Stimulated activated CD8-positive, alpha-beta memory T cell treated with anti-CD3 and anti-CD28 coated beads, Interleukin-7, amount 100 ng/mL, for 24 hours (primary cell): Measurements from ENCODE around the gene ATP1A3.
"Not testable (repeated sequence)": the region's sequence is repeated elsewhere in the genome, so short reads cannot be mapped to it uniquely, and the experiment has no call there.

ENCODE experiments used
- DNase-seq: peaks from one replicate; pipeline ENCODE4 v3.0.0-alpha.2; 2020; ENCODE audit warnings: low read depth

Gene ATP1A3

GRCh38 chr19:41945135-41945766, 48.8 kb downstream of the ATP1A3 start:
- DNase-seq: peak; percentile 74

- DNase-seq: no peak
Observed at GRCh38 chr19:41944336-41944735, 49.7 kb downstream of the ATP1A3 start.

DNA sequence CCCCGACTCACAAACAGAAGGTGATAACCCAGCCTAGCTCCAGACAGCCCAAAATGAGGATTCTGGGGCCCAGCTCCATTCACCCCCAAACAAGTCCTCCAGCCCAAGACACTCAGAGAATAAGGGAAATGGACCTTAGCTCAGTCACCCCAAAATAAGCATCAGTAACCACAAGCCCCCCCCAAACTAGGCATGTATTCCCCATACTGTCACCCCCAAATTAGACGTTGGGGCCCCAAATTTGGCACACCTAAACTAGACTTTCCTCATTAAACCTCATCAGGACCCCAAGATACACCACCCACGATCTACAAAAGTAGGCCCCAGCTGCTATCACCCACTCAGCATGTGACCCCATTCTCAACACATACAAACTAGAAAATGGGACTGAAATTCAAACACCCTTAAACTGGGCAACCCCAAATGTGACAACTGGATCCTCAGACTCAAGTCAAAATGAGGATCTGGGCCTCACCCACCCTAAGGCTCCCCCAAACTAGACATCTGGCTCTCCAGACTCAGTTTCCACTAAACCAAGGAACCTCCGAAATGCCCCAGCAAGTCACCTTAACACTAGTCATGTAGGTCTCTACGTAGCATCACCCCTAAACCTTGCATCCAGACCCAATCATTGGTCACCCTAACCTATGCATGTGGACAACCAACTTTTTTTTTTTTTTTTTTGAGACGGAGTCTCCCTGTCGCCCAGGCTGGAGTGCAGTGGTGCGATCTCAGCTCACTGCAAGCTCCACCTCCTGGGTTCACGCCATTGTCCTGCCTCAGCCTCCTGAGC, 52.4 kb downstream of the ATP1A3 start:
- no peak for DNase-seq

DNA sequence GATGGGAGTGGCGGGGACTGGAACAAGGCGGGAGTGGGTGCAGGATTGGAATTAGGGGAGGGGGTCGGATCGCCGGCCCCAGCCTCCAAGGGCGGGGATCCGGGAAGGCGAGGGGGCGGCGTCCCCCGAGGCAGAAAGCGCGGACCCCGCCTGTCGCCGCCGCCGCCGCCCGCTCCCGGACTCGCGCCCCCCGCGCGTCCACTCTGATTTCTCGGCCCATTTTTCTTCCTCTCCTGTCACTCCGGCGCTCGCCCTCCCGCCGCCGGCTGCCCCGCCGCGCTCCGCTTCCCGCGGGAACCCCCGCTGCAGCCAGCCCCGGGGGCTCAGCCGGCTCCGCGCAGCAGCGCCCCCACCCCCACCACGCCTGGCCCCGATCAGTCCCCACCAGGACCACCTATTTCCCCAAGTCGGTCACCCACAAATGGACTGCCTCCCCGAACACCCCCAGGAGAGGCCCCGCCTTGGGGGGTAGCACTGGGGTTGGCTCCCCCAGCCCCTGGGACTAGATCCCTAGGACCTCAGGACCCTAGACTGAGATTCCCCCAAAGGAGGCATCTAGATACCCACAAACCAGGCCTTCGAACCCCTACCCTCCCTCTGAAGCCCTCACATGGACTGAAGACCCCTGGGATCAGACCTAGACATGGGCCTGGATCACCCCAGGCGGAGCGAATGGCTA, 53.2 kb downstream of the ATP1A3 start:
- DNase-seq: no peak

DNA sequence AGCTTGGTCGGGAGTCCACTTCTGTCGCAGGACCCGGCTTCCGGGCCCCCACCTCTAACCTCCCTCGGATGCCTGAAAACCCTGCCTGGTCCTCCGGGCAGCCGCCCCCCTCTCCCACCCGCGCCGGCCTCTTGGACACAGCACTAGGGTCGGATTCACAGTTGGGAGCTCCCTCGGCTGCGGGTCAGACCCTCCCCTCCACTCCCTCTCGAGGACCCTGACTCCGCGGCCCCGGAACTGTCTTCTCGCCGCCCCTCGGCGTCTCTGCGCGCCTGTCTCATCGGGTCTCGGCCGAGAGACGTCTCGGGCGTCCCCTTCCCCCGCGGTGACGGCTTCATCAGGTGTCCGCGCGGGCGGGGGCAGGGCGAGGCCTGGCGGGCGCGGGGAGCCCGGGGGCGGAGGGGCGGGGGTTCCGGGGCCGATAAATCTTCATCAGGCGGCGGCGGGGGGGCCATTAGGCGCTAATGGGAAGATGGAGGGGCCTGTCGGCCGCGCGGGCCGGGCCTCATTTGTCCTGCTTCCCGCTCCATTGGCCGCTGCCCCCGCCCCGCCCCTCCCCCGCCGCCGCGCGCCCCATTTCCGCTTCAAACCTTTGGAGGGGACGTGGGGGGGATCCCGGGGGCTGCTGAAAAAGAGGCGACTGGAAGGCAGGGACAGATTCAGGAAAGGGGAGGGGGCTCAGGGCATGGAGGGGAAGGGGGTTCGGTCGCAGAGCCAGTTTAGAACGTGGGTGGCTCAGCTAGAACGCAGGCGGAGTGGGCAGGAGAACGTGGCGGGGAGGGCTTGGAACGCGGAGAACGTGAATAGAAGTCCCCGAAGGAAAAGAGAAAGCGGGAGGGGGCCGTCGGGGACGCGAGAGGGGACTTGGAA, 53.9 kb downstream of the ATP1A3 start:
- DNase-seq: no peak

GRCh38 chr19:41939209-41939608, 54.8 kb downstream of the ATP1A3 start:
- DNase-seq: not testable (repeated sequence)

DNA sequence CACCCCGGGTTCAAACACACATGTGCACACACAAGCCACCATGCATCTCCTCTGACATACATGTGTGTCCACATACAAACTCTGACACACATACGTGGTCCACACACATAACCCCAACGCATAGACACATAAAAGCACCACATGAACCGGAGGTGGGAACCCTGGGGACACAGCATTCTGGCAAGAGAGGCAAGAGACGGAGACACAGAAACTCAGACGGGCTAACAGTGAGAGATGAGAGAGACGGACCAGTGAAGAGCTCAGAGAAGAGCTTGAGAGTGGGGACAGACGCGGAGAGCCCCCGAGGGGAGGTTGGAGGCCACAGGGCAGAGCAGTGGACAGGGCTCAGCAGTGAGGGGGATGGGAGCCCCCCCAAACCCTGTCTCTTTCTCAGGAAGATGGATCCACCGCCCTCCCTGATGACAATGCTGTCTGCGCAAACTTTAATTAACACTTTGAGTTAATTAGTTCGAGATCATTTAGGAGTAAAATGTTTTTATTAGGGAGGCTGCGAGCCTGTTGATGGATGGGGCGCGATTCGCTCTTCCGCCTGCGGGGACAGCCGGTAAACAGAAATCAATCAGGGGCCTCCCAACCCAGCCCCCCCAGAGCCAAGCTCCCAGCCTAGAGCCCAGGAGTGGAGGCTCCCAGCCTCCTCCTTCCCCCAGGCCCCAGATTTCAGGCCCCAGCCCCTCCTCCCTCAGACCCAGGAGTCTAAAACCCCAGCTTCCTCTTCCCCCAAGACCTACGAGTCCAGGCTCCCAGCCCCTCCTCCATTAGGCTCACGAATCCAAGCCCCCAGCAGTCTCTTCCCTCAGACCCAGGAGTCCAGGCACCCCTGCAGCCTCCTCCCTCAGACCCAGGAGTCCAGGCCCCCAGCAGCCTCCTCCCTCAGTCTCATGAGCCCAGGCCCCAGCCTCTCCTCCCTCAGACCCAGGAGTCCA, 56.2 kb downstream of the ATP1A3 start:
- DNase-seq: no peak

DNA sequence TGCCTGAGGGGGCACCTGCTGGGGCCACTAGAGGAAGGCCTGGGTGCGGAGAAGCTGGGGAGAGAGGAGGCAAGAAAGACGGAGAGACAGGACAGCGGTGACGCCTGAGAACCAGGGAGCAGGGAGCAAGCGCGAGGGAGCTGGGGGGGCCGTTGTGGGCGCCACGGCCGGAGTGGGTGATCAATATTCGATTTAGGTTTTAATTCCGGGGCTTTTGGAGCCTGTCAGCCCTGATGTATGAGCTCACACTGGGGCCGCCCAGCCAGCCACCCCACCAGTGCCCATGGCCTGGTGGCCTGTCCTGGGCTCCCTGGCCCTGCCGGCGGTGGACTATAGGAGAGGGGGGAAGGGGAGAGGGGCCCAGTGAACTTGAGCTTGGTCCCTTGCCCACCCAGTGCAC, 57.1 kb downstream of the ATP1A3 start:
- DNase-seq: no peak

DNA sequence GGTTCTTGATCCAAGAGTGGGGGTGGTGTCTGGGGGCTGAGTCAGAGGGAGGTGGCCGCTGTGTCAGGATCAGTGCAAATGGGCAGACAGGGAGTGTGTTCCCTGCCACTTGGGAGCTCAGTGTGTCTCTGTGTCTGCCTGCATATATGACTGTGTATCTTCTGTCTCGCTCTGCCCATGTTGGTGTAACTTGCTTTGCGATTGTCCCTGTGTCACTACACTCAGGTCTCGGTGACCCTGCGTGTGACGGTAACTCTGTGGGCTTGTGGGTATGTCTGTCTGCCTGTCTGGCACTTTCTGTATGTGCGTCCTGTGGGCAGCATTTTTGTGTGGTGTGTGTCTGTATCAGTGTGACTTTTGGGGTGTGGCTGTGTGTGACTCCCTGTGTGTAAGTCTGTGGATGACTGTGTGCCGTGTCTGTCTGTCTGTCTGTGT, 57.6 kb downstream of the ATP1A3 start:
- no peak for DNase-seq

DNA sequence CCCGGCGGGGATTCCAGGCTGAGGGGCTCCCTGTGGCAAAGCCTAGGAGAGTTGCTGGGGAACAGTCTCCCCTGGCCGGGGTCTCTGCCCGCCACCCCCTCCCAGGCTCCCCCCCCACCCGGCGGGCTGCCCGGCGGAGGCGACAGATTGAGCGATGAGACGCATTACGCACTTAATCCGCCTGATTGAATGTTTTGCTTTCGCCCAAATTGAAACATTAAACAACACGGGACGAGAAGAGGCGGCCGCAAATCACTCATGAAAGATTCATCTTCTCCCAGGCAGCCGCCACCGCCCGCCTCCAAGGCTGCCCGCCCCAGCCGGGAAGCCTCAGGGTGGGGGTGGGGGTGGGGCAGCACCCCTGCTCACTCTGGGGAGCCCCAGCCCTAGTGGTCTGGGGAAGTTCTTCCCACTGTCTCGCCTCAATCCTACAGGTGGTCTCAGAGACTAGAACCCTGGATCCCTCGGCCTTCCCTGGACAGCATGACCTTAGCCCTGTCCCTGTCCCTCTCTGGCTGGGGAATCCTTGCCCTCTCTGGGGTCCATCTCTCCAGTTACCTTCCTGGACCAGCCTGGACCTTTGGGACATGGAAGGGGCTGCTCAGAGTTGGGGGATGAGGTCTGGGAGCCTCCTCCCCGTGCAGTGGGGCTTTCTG, 58.1 kb downstream of the ATP1A3 start:
- no peak for DNase-seq

DNA sequence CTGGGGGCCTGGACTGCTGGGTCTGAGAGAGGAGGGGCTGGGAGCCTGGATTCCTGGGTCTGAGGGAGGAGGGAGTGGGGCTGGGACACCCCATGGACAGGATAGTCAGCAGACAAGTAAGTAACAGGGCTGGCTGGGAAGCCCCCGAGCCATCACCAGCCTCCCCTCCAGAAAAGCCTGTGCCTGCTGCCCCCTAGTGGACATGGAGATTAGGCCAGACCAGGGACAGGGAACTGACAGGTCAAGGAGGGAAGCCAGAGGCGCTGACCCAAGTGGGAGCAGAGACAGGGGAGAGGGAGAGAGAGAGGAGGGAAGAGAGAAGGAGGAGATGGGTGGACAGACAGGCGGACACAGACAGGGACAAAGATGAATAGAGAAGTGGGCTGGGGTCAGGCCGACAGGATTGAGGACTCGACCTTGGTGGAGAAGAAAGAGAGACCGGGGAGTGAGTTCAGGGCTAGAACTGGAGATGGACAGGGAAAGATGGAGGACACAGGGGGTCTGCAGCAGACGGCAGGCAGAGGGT, 59.1 kb downstream of the ATP1A3 start:
- DNase-seq: peak; percentile 56

DNA sequence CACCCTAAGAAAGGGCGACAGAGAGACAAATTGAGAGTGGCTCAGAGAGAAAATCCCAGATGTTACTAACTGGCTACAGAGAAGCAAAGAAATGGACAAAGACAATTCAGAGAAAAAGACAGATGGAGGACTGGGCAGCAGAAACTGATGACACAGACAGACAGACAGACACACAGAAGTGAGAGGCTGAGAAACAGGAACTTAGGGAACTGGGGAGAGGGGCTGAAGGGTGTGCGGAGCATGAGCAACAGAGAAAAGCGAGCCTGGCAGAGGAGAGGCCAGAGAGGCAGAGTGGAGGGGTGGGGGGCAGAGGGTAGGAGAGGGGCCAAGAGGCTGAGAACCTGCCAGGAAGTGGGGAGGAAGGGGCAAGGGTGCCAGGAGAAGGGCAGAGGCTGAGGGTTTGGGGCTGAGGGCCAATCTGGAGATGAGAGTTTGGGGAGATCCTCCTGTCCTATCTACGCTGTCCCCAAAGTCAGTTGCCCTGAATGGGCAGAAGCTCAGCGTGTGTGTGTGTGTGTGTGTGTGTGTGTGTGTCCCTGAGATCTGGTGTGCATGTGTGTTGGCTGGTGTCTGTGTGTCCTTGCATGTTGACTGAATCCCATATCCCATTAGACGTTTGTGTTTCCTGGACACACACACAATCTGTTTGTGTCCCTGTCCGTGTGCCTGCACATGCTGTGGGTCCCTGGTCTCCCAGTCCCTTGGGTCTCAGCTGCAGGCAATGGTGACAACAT, 60.2 kb downstream of the ATP1A3 start:
- DNase-seq: no peak

GRCh38 chr19:41932720-41933332, 61.2 kb downstream of the ATP1A3 start:
- no peak for DNase-seq

DNA sequence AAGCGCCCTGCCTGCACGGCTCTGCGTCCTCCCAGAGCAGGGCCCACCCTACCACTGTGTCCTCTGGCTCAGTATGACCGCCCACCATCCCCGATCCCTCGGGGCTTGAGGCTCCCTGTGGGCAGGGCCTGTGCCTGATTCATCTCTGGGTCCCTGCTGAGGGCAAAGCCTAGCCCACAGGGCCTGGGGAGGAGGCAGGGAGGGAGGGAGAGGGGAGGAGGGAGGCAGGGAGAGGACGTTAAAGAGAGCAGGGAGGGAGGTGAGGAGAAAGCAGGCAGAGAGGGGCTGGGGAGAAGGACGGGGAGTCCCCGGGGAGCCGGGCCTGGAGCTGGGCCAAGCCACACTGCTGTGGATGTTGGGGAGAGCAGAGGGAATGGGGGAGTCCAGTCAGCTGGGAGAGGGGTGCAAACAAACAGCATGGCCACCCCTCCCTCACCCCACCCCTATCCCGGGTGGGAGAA, 61.7 kb downstream of the ATP1A3 start:
- no peak for DNase-seq

- no peak for DNase-seq
Observed at GRCh38 chr19:41930926-41931592, 63.0 kb downstream of the ATP1A3 start.

DNA sequence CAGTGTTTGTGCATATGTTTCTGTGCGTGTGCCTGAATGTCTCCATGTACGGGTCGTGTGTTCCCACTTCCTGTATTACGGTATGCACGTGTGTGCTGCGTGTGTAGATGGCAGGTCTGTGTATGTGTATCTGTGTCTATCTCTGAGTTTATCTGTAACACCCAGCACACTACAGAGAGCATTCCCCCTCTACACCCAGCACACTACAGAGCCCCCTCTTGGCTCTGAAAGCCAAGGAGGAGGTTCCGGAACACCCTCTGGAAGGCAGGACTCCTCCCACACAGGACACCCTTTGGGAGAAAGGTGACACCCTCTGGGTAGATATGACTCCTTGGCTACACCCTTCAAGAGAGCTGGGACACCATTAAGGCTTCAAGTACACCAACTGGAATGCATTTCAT, 63.7 kb downstream of the ATP1A3 start:
- no peak for DNase-seq

DNA sequence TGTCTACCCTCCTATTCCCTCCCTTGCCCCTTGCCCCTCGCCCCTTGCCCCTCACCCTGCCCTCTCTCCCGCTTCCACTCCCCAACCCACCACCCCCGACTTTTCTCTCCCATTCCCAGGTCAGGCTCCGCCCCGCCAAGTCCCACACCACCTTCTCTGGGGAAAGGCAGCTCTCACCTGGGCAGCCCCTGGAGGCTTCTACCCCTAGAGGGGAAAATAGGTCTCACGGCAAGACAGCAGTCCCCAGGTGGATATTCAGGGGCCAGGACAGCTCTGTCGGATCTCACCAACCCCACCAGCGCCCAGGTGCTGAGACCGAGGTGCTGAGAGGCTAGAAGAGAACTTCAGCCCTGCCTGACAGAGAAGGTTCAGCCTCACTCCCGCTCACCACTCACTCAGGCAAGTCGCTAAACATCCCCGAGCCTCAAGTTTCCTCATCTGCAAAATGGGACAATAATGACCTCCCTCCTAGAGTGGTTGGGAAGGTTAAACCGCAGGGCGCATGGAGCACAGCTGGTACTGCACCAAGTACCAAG, 64.4 kb downstream of the ATP1A3 start:
- DNase-seq: no peak
